ENCODE results near the gene NHERF1.
A peak's percentile ranks its signal among the peaks of the same experiment; 100 is the strongest.

The NHERF1 gene

DNA sequence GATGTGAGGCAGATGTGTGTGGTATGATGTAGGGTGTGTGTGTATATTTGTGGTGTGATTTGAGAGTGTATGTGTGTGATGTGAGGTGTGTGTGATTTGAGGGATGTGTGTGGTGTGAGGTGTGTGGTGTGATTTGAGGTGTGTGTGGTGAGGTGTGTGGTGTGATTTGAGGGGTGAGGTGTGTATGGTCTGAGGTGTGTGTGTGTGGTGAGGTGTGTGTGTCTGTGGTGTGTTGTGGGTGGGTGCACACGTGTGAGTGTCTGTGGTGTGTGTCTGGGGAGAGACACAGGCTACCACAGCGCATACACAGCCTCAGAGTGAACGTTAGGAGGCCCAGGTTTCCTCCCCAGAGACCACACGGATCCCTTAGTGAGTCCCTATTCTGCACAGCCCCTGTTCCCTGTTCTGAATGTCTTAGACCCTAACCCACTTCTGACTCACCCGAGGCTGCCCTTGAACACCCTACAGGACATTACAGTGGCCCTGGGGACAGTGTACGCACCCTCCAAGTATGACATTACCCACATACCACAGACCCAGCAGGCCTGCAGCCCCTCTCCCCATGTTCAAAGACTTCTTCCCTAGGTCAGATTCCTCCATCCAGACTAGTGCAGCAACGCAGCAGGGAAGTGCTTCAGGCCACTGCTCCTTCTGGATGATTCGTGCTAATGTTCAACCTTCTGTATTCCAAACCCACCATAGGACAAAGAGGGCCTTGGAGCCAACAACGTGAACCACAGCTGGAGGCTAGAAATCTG is 14.9 kb upstream of the NHERF1 start:
- no peak for DNase-seq

DNA sequence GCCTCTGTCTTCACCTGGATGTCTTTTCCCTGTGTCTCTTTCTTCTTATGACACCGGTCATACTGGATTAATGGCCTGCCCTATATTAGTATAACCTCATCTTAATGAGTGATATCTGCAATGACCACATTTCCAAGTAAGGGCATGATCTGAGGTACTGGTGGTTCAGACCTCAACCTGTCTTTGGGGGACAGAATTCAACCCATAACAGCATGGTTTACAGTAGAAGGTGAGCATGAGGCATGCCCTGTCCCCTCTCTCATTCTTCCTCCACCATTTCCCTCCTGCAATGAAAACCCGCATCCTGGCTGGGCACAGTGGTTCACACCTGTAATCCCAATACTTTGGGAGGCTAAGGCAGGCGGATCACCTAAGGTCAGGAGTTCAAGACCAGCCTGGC is 14.2 kb upstream of the NHERF1 start:
- no peak for DNase-seq

DNA sequence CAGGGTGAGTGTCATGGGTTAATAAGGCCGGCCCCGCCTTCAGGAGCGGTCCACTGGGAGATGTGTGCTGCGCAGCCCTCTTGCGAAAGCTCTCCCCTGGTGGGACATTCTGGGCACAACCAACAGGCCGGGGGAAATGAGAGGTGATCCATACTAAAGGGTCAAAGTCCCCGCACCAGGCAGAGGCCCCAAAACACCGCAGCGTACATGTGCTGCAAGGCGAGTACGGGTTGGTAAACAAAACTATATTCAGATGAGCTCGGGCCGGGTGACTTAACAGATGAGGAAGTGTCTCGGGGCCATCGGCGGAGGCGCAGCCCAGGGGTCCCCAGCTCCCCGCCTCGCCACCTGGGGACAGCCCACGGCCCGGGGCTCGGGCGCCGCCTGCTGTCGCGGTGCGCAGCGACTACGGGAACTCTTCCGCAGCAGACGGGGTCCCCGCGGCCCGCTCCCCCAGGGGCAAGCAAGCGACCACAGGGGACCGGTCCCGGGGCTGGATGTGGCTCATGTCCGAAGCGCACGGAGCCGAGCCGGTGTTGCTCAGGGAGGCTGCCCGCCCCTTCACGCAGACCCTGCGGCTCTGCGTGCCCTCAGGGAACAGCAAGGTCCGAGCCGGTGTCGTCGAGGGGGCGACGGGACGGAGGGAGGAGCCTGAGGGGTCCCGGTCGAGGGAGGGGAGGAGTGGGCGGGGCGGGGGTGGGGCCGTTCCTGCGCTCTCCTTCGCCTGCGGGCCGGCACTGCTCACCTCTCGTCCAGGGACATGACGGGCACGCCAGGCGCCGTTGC is 11.7 kb upstream of the NHERF1 start, which contains the start of gene RAB37:
TSS of gene RAB37 (plus strand) at position 744 of the 786 bp plus-strand sequence. CDS start at position 761, 17 bp downstream.
- DNase-seq: peak; percentile 64

DNA sequence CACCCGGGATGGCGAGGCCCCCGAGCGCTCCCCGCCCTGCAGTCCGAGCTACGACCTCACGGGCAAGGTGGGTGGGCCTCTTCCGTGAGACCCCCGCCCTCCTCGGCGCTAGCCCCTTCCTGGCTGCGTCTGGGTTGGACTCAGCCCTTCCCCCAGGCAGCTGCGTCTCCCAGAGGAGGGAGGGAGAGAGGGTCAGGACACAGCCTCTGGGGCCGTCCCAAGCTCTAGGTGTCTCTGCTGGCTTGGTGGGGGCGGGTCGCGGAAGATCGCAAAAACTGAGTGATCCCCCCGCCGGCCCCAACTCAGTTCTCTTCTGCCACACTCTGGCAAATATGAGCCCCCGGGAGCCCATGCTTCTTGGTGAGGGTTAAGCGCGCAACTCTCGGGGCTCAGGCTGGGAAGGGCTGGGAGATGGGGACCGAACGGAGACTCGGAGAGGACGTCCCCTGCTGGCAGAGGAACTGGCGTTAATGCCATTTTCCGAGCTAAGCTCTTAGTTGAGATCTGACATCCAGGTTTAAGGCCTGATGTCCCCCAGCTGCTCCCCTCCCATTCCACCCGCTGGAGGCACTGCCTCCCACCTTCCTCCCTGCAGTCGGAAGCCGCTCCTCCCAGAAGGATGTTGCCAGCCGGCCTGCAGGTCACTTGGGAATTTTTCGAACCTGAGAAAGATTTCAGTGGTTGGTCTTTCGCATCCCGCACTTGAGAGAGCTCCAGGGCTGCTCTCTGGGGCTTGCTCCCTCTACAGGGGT is 11.0 kb upstream of the NHERF1 start:
- DNase-seq: peak; percentile 59

GRCh38 chr17:74738051-74738996 is 10.1 kb upstream of the NHERF1 start:
- DNase-seq: no peak

DNA sequence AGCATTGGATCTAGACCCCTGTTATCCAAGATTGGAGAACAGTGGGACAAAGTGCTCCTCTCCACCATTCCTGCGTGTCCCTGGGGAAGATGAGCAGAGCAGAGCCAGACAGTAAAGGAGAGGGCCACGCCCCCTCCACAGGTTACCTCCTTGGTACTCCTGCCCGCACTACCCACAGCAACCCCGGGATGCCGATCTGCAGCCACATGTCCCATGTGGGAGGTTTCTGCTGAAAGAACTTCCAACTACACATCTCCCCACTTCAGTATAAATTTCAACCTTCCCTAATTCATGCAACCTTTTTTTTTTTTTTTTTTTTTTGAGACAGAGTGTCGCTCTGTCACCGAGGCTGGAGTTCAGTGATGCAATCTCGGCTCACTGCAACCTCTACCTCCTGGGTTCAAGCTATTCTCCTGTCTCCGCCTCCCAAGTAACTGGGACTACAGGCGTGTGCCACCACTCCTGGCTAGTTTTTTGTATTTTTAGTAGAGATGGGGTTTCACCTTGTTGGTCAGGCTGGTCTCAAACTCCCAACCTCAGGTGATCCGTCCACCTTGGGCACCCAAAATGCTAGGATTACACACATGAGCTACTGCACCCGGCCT is 9.1 kb upstream of the NHERF1 start:
- no peak for DNase-seq

DNA sequence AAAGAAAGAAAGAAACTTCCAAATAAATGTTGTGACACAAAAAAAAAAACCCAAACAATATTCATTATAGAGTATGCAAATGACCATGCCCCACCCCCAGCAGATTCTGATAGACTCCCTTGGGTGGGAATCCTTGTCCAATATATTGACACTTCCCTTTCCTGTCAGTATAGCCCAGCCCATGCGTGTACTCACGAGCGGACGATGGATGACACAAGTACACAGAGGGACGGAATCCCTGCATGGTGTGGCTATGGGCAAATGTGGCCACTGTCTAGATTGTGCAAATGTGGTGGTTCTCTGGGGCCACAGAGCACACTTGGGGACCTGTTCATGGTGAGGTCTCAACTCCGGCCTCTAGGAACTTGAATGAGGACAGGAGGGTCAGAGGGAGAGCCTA is 8.3 kb upstream of the NHERF1 start:
- DNase-seq: no peak

- no peak for DNase-seq
Observed at GRCh38 chr17:74740641-74741387, 7.6 kb upstream of the NHERF1 start.

- DNase-seq: no peak
Observed at GRCh38 chr17:74742153-74742515, 6.3 kb upstream of the NHERF1 start.

DNA sequence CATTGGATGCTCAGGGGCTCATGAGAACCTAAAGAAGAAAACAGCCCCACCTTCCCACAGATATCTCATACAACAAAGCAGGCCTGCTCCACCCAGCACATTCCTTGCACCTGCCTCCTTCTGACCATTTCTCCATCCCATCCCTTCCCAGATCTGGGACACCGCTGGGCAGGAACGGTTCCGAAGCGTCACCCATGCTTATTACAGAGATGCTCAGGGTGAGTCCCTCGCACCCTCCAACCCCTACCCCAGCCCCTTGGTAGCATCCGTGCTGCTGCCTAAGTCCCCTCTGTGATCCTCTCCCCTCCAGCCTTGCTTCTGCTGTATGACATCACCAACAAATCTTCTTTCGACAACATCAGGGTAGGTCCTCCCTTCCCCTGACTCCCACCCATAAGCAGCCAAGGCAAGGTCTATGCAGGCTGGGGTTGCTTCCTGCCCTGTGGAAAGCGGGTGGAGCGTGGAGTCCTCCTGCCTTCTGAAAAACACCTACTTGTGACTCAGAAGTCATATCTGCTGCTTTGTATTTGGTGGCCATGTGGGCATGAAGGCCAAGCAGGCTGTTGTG is 5.4 kb upstream of the NHERF1 start:
- no peak for DNase-seq

GRCh38 chr17:74743755-74744154 is 4.7 kb upstream of the NHERF1 start:
- DNase-seq: no peak

- DNase-seq: no peak
Observed at GRCh38 chr17:74744349-74744713, 4.1 kb upstream of the NHERF1 start.

DNA sequence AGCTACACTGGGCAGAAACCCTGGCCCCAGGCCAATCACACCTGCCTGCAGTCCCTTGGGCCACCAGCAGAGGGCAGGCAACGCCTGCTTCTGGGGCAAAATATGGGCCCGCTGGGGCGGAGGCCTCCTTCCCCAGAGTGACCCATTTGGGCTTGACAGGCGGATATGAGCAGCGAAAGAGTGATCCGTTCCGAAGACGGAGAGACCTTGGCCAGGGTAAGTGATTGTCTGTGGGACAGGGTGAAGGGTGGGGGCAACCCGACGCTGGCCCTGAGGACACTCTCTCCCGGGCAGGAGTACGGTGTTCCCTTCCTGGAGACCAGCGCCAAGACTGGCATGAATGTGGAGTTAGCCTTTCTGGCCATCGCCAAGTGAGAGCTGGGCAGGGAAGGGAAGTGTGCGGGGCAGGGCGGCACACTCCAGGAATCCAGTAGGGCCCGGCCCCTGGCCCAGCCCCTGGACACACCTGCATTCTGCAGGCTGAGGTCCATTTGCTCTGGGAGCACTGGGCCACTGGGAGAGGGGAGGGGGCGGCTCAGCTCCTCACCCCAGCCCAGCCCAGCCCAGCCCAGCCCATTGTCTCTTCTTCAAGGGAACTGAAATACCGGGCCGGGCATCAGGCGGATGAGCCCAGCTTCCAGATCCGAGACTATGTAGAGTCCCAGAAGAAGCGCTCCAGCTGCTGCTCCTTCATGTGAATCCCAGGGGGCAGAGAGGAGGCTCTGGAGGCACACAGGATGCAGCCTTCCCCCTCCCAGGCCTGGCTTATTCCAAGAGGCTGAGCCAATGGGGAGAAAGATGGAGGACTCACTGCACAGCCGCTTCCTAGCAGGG is 3.5 kb upstream of the NHERF1 start:
- DNase-seq: peak; percentile 87

- DNase-seq: no peak
Observed at GRCh38 chr17:74745548-74746177, 2.8 kb upstream of the NHERF1 start.

DNA sequence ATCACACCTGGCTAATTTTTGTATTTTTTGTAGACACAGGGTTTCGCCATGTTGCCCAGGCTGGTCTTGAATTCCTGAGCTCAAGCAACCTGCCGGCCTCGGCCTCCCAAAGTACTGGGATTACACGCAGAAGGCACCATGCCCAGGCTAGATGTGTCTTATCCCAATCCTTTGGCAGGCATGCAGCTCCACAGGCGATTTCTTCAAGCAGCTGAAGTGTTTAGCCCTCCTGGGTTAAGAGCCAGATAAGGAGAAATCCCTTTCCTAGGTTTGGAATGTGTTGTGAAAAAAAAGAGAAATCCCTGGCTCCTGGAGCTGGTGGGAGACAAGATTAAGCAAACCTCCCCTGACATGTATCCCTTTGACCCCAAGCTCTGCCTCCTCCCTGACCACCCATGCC is 2.1 kb upstream of the NHERF1 start:
- DNase-seq: no peak

- DNase-seq: no peak
Observed at GRCh38 chr17:74746922-74747321, 1.5 kb upstream of the NHERF1 start.

DNA sequence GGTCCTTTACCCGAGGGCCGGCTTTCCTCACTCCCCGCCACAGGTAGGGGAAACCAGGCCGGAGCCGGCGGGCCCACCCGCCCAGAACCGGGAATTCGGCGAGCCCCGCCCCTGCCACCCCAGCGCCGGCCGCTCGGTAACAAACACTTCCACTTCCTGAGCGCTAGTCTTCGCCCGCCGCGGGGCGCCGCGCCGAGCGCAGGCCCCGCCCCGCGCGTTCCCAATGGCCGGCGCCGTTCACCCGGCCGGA is 224 bp upstream of the NHERF1 start:
- DNase-seq: no peak

GRCh38 chr17:74749279-74750038 is 1.0 kb downstream of the NHERF1 start:
- DNase-seq: peak; percentile 52

DNA sequence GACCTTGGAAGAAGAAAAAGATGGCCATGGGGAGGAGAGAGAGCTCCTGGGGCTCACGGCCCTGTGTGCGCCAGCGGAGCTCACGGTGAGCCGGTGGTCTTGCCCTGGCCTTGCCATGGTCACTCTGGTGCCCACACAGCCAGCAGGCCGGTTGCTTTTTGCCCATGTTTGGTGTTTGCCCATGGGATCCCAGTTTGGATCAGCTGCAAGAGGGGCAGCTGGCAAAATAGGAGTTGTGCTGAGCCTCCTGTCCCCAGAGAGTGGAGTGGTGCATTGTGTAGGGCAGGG is 1.6 kb downstream of the NHERF1 start:
- DNase-seq: no peak
